SU-DHL-6 (cell line): ENCODE results near the gene SOCS1.

ENCODE experiments used
- CTCF ChIP-seq: fragments of 200-600 bp; sonication (generic); IDR thresholded peaks from one replicate; pipeline ENCODE4 v1.5.1; 2017; ENCODE audit warnings: antibody characterized with exemption, mild to moderate bottlenecking, low read length, moderate library complexity; ENCODE audit not compliant: insufficient read depth, poor library complexity, severe bottlenecking
- EZH2phosphoT487 ChIP-seq: fragments of 200-600 bp; sonication (generic), shearing (Covaris generic); conservative IDR thresholded peaks from 2 replicates; pipeline ENCODE4 v1.6.1; 2018; ENCODE audit warnings: mild to moderate bottlenecking, antibody characterized with exemption, low read length, moderate library complexity, mixed read lengths

- no peak for TF ChIP-seq CTCF
- TF ChIP-seq EZH2phosphoT487 = no peak
Measured at GRCh38 chr16:11207646-11208045, 48.4 kb downstream of the SOCS1 start.
